Measurements from ENCODE around the gene AP3B2.

AP3B2 gene

DNA sequence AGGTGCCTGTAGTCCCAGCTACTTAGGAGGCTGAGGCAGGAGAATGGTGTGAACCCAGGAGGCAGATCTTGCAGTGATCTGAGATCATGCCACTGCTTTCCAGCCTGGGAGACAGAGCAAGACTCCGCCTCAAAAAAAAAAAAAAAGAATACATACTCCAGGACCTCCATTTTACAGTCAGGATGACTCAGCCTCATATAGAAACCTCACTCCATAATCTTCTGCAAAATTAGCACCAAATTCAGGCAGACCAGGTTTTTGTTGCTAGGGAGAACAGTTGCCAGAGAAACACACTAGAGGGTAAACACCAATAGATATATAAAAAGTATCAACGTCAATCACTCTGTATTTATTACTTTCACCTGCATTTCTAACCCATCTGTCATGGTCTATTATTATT lies 28.3 kb upstream of the AP3B2 start:
- Histone ChIP-seq H3K27ac (no peak overlapping the region), H4K20me1 (ENCODE audit: insufficient read depth) (no peaks in the 10 kb centered on the region), H3K4me3 (IDR thresholded peaks at IDR 0.05; ENCODE audit: insufficient read depth, low read depth, low read length) (no peak overlapping the region), H2AFZ (ENCODE audit: low read depth) (no peak overlapping the region), H3K4me2 (no peak overlapping the region), H3K36me3 (ENCODE audit: insufficient read depth) (no peaks in the 10 kb centered on the region), H3K4me1 (ENCODE audit: low read depth, poor library complexity, severe bottlenecking) (no peaks in the 10 kb centered on the region), H3K9ac (no peak overlapping the region), H3K79me2 (ENCODE audit: insufficient read depth, low read depth) (no peaks in the 10 kb centered on the region), H3K27me3 (ENCODE audit: insufficient read depth, low read depth) (no peaks in the 10 kb centered on the region)
- TF ChIP-seq, protein P1, sequence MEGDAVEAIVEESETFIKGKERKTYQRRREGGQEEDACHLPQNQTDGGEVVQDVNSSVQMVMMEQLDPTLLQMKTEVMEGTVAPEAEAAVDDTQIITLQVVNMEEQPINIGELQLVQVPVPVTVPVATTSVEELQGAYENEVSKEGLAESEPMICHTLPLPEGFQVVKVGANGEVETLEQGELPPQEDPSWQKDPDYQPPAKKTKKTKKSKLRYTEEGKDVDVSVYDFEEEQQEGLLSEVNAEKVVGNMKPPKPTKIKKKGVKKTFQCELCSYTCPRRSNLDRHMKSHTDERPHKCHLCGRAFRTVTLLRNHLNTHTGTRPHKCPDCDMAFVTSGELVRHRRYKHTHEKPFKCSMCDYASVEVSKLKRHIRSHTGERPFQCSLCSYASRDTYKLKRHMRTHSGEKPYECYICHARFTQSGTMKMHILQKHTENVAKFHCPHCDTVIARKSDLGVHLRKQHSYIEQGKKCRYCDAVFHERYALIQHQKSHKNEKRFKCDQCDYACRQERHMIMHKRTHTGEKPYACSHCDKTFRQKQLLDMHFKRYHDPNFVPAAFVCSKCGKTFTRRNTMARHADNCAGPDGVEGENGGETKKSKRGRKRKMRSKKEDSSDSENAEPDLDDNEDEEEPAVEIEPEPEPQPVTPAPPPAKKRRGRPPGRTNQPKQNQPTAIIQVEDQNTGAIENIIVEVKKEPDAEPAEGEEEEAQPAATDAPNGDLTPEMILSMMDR (conservative IDR thresholded peaks at IDR 0.05; ENCODE audit: low read depth, low read length): no peak

- Histone ChIP-seq H2AFZ (ENCODE audit: low read depth) (no peak overlapping the region), H3K27ac (no peak overlapping the region), H3K4me2 (no peak overlapping the region), H3K79me2 (ENCODE audit: insufficient read depth, low read depth) (no peaks in the 10 kb centered on the region), H3K9ac (no peak overlapping the region), H3K27me3 (ENCODE audit: insufficient read depth, low read depth) (no peaks in the 10 kb centered on the region), H4K20me1 (ENCODE audit: insufficient read depth) (no peaks in the 10 kb centered on the region), H3K4me3 (IDR thresholded peaks at IDR 0.05; ENCODE audit: insufficient read depth, low read depth, low read length) (no peak overlapping the region), H3K4me1 (ENCODE audit: low read depth, poor library complexity, severe bottlenecking) (no peaks in the 10 kb centered on the region), H3K36me3 (ENCODE audit: insufficient read depth) (no peaks in the 10 kb centered on the region)
- TF ChIP-seq, protein P1 (conservative IDR thresholded peaks at IDR 0.05; ENCODE audit: low read depth, low read length): no peak
Measured at GRCh38 chr15:82731527-82731926, 21.9 kb upstream of the AP3B2 start.

DNA sequence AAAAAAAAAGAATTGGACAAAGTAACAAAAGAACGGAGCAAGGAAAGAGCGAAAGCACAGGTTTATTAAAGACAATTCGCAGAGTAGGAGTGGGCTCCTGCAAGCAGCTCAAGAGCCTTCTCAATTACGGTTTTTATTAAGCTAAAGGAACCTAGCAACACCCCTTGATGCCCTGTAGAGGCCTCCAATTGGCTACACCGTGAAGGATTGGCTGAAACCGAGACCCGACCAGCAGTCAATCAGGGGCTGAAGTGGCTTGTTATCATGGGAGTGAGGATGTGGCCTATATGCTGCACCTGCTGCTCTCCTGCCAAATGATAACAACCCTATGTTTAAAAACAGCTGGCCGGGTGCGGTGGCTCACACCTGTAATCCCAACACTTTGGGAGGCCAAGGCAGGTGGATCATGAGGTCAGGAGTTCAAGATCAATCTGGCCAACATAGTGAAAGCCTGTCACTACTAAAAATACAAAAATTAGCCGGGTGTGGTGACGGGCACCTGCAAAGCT lies 20.4 kb upstream of the AP3B2 start:
- H3K4me1 ChIP-seq (ENCODE audit: low read depth, poor library complexity, severe bottlenecking): no peaks in the 10 kb centered on the region
- H3K79me2 ChIP-seq (ENCODE audit: insufficient read depth, low read depth): no peaks in the 10 kb centered on the region
- no peak overlapping the region for H3K9ac ChIP-seq
- TF ChIP-seq, protein P1 (conservative IDR thresholded peaks at IDR 0.05; ENCODE audit: low read depth, low read length): no peak
- no peaks in the 10 kb centered on the region for H4K20me1 ChIP-seq (ENCODE audit: insufficient read depth)
- H3K4me2 ChIP-seq: no peak overlapping the region
- H3K27ac ChIP-seq: no peak overlapping the region
- H3K36me3 ChIP-seq (ENCODE audit: insufficient read depth): no peaks in the 10 kb centered on the region
- H3K4me3 ChIP-seq (IDR thresholded peaks at IDR 0.05; ENCODE audit: insufficient read depth, low read depth, low read length): no peak overlapping the region
- no peak overlapping the region for H2AFZ ChIP-seq (ENCODE audit: low read depth)
- H3K27me3 ChIP-seq (ENCODE audit: insufficient read depth, low read depth): no peaks in the 10 kb centered on the region

GRCh38 chr15:82726816-82727215 lies 17.1 kb upstream of the AP3B2 start:
- H2AFZ ChIP-seq (ENCODE audit: low read depth): no peak overlapping the region
- H3K27ac ChIP-seq: no peak overlapping the region
- no peaks in the 10 kb centered on the region for H3K4me1 ChIP-seq (ENCODE audit: low read depth, poor library complexity, severe bottlenecking)
- no peaks in the 10 kb centered on the region for H3K36me3 ChIP-seq (ENCODE audit: insufficient read depth)
- TF ChIP-seq, protein P1 (conservative IDR thresholded peaks at IDR 0.05; ENCODE audit: low read depth, low read length): no peak
- no peaks in the 10 kb centered on the region for H4K20me1 ChIP-seq (ENCODE audit: insufficient read depth)
- no peaks in the 10 kb centered on the region for H3K27me3 ChIP-seq (ENCODE audit: insufficient read depth, low read depth)
- H3K4me3 ChIP-seq (IDR thresholded peaks at IDR 0.05; ENCODE audit: insufficient read depth, low read depth, low read length): no peak overlapping the region
- H3K9ac ChIP-seq: no peak overlapping the region
- H3K79me2 ChIP-seq (ENCODE audit: insufficient read depth, low read depth): no peaks in the 10 kb centered on the region
- H3K4me2 ChIP-seq: no peak overlapping the region

Data from KMS-11 (cell line).